Activated T-cell treated with anti-CD3 and anti-CD28 coated beads, Interleukin-2, amount 50 U/mL, for 48 hours (primary cell): ENCODE results near the gene CYB561.
A peak's percentile ranks its signal among the peaks of the same experiment; 100 is the strongest.

Source experiments
- DNase-seq, 2 experiments: peaks; one replicate each; pipeline ENCODE4 v3.0.0-alpha.2; 2020

CYB561 gene

DNA sequence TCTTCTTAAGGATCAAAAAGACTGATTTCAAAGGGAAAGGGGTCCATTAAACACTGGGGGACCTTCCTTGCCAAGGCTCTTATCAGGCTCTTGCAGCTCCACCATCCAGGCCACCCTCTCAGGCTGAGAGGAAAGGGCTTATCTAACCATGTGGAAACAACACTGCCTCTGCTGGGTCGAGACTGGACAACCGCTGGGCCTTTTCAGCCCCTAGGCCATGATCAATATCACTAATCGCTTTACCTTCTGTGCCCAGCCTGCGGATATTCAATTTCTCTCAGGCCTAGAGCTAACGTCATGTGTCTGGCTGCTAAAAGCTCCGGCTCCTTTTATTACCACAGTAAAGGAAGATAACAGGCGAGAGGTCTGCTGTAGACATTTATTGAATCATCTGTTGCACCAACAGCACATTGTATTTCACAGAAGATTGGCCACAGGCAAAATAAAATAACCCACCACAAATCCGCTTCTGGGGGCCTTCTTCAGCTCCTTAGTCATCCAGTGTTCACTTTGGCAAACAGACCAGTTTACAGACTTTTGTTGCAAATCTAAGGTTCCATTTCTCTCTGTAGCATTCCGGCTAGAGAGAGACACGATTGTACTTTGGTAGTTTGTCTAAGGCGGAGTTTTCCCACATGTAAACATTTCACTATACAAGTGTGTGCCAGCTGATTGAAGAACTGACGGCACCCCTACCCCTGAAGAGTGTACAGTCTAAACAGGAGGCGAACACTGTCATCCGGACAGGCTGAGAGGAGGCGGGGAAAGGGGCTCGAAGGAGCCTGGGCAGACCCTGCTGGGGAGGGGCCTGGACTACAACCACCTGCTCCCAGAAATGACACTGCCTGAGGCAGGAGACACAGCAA, 13.9 kb downstream of the CYB561 start:
- no peak for DNase-seq

DNA sequence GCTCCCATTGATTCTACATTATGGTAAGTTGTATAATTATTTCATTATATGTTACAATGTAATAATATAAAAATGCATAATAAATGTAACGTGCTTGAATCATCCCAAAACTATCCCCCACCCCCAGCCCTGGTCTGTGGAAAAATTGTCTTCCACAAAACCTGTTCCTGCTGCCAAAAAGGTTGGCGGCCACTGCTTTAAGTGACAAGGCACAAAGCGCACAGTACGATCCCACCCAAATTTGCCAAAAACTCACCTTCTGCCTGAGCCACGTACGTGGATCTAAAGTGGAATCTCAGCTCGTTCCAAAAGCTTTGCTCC, 14.5 kb downstream of the CYB561 start:
- no peak for DNase-seq

DNA sequence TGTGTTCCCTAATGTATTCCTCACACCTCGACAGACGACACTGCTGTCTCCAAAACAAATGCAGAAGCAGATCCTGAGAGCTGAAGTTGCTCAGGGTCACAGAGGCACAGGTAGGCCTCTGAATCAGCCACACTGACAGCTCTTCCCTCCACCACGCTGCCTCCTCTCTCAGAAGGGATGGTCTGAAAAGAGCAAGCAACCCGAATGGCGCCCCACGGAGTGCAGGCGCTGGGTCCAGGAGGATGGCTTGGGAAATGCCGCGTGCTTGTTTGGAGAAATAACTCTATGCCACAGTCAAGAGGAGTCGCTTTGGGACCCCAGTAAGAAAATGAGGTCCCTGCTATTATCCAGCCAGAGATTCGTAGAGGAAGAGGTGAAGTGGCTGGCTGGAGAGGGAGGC, 15.9 kb downstream of the CYB561 start:
- DNase-seq: no peak

DNA sequence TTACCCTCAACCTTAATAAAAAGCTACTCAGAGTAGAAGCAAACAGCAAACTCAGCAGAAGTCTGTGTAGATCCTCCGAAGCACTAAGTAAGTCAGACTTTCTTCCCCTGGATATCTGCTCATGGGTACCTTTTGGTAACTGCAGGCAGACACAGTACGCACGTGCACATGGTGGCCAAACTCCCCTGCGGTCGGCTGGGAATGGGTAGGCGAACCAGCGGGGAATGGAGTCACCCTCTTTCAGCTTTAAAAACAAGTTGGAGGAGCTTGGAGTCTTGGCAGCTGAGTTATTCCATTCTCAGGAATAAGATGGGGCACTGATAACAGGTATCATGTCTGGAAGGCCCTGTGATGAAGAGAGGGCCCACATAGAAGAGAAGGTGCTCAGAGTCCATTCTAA, 16.3 kb downstream of the CYB561 start:
- DNase-seq: no peak

DNA sequence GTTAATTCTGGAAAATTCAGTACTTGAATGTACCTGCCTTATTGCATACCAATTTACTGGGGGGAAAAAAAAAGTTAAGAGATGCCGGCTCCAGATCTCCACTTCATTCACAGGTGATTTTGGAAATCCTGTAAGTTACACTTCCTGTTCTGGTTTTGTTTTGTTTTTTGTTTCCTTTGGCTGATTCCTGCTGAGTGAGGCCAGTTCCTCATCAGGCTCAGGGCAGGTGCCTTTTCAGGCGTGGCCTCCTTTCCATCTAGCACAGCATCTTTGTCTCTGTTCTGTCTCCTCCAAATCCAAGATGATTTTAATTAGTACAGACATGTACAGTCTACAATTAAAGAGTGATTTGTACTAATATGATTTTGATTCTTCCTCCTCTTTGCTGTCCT, 19.2 kb downstream of the CYB561 start:
- DNase-seq: no peak

DNA sequence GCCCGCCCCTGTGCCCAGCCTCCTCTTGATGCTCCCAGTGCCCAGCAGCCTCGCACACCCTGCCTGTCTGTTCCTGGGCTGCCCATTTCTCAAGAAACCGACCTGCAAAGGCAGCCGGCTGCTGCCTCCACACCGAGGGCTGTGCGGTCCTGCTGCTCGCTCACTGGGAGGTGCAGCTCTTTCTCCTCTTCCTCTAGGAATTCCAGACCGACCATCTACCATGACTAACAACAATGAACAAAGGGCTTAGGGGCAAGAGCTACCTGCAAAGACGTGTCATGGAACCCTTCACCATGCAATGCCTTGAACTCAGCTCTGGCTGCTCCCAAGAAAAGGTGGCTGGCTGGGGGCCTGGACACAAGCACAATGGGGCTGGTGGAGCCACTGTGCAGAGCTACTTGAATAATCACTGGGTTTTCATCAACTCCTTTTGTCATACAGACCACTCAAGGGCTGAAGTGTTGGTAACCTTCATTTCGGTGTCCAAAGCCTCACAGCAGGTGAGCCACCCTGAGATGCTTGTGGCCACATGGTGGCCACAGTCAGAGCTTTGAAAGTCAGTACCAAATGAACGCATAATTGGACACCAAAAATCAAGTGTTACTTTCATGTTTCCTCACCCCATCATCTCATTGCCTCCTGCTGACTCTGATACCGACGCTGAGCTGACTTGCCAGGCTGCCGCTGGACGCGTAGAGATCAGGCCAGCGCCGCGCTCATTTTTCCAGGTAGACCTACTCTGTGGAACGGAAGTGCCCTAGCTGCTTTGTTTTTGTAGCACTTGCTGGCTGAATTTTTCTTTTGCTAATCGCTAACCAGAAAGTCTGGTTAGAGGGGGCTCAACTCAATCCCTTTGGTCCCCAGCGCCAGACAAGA, 19.8 kb downstream of the CYB561 start:
- no peak for DNase-seq

DNA sequence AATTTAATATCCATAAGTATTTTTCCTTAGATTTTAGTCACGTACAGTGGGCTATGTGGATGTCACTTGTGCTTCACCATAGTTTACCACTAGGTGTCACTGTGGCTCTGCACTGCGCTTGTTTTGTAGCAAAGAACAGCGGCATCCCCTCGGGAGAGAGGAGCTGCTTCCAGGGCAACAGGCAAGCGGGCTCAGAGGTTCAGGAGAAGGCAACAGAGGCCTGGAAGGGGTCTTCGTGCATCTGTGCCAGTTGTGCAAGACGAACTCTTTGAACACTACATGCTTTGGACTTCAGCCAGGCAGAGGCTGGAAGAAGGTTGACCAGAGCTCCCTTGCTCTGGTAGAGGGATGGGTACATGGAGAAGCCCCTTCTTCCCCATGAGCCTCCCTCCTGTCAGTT, 20.6 kb downstream of the CYB561 start:
- peak; percentile 78 to 80 for DNase-seq

DNA sequence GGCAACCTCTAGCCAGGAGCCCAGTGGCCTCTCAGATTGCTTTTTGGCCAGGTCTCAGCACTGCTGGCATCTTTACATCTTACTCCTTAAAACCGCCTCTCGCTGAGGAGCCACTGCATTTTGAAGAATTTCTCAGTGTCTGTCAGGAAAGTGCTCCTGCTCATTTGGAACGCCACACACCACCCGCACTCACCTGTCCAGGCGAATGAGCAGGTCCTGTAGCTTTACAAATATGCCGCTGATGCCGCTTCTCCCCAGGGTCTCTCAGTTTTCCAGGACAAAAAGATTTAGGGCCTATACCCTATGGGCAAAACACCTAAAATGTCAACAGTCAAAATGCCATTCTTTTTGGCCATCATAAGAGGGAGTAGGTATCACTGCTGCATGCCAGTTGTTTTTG, 22.1 kb downstream of the CYB561 start:
- DNase-seq: no peak

DNA sequence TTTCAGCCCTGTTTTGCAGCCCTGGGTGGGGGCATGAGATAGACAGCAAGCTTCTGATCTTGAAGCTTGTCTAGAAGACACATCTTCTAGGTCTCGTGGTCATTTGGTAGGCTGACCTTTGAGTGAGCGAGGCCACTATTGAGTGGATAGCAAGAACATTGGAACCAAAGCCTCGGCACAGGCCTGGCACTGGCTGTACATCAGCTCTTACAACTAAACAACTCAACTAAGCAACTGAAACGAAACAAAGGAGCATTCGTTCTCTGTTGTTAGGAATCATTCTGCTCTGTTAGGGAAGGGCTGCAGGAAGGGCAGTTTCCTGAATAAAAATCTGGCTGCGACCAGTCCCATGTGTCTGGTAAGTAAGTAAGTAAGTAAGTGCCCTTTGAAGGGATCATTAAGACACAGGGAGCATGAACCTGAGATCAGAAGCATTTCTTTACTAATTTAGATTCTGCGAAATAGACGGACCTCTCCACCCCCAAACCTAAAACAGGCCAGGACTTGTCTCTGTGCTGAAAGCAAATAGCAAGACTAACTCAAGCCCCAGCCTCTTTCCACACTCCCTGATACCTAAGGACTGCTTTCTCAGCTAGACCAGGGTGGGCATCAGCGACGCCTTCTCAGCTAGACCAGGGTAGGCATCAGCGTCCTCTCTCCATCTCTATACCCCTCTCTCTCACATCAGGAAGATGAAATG, 22.7 kb downstream of the CYB561 start:
- no peak for DNase-seq

DNA sequence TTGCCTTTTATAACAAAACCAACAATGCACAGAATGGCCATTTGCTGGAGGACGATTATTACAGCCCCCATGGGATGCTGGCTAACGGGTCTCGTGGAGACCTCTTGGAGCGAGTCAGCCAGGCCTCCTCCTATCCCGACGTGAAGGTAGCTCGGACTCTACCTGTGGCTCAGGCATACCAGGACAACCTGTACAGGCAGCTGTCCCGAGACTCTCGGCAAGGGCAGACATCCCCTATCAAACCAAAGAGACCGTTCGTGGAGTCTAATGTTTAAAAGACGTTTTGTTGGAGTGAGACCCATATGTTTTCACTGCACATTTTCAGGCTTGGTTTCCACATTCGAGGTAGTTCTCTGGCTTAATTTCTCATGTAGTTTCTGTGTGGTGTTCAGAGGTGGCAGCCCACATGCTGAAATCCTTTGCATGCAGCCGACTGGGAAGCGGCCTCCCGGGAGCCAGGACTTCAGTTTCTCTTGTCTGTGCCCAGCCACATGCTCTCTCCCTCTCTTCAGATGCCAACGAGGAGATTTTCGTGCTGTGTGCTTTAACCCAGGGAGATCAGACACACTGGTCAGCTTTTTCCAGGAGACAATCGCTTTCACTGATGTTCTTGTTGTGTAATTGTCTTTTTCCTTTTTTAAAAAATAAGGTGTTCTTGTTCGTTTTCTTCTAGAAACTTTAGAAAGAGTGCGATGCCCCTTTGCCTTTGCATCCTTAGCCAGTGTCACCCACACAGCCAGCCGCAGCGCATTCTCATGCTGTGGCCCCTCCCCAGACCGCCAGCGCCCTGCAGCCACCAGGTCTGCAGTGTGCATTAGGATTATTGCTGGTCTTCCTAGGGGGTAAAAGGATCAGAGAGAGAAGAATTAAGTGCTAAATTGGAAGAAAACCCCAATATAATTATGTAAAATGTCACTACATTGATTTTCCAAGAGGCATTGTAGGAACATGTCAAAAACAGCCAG, 24.1 kb downstream of the CYB561 start:
- no peak for DNase-seq

DNA sequence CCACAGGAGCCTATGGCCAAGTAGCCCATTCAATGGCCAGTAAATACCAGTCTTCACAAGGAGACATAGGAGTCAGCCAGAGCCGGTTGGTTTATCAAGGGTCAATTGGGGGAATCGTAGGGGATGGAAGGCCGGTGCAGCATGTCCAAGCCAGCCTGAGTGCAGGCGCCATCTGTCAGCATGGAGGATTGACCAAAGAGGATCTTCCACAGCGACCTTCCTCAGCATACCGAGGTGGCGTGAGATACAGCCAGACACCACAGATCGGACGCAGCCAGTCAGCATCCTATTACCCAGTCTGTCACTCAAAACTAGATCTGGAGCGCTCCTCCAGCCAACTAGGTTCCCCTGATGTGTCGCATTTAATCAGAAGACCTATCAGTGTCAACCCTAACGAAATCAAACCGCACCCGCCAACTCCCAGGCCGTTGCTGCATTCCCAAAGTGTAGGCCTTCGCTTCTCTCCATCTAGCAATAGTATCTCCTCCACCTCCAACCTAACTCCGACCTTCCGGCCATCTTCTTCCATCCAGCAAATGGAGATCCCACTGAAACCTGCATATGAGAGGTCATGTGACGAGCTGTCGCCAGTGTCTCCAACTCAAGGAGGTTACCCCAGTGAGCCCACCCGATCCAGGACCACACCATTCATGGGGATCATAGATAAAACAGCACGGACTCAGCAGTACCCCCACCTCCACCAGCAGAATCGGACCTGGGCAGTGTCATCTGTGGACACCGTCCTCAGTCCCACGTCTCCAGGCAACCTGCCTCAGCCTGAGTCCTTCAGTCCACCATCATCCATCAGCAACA, 25.0 kb downstream of the CYB561 start:
- DNase-seq: no peak

DNA sequence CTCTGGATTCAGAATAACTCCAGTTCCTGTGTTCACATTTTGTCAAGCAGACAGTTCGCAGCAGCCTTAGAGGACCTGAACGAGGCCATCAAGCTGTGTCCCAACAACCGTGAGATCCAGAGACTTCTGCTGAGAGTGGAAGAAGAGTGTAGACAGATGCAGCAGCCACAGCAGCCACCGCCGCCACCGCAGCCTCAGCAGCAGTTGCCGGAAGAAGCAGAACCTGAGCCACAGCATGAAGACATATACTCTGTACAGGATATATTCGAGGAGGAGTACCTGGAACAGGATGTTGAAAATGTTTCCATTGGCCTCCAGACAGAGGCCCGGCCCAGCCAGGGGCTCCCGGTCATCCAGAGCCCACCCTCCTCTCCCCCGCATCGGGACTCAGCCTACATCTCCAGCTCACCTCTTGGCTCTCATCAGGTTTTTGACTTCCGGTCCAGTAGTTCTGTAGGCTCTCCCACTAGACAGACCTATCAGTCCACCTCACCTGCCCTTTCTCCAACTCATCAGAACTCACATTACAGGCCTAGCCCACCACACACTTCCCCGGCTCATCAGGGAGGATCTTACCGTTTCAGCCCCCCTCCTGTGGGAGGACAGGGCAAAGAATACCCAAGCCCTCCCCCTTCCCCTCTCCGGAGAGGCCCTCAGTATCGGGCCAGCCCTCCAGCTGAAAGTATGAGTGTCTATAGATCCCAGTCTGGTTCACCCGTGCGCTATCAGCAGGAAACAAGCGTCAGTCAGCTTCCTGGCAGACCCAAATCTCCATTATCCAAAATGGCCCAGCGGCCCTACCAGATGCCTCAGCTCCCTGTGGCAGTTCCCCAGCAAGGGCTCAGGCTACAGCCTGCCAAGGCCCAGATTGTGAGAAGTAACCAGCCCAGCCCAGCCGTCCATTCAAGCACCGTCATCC, 25.9 kb downstream of the CYB561 start:
- peak in 1 of 2 experiments; percentile 57 for DNase-seq

DNA sequence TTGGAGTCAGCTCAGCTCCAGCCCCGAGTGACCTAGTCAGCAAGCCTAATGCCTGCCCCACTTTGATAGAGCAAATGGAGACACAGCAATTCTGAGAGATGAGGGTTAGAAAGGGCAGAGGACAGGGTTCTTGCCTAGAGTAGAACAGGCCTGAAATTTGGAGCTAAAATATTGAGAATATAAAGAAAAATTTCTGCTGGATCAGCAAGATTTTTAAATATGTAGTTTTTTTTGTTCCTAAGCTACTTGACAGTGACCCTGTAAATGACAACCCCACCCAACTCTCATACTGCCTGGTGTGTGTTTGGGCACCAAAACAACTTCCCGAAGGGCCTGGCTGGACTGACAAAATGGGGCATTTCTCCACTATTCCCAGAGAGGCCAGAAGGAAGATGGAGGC, 26.7 kb downstream of the CYB561 start:
- DNase-seq: no peak

DNA sequence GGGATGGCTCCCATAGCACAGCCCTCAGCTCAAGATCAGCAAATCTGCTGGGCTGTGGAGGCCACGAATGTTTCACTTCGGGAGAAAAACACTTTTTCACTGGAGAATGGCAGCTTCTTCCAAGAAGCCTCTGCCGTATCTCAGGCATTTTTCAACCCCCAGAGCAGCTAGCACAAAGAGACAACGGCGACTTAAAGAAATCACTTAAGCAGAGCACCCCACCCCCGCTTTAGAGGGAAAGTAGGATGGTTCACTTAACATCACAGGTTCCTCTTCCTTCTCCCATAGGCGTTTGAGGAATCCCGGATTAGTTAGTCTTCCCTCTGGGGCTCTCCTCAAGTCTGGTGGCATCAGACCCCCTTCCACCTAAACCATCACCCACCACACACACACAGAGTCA, 27.6 kb downstream of the CYB561 start:
- DNase-seq: no peak

DNA sequence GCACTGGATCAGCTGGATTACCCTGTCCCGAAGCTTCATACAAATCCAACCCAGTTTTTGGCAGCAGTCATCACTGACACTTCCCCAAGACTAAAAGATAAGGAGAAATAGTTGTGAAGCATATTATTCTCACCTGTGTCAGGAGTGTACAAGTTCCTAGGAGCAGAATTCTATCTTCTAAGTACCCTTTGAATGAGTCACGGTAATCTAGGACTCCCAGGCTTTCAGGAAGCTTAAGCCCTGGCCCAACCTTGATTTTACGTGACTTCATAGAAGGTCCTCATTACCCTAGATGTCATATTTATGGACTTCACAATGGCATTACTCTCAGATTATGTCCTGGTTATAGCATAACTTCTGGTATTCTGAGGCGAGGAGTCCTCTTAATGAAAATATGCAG, 31.9 kb downstream of the CYB561 start:
- no peak for DNase-seq

DNA sequence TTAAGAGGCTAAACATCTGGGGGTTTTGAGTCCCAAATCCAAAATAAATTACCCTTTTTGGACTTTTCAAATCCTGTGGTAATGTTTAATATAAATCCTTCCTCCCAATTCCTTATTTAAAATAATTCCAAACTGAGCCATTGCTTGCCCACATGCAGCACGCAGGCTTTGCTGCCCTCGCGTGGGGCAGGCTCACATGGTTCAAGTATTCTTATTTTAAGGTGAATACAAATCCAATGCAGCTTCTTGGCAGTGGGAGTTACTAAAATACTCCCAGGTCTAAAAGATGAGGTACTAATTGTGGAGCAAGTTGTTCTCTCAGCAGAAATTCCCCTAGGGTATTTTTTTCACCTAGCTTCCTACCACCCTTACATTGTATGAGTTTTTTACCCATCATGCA, 33.0 kb downstream of the CYB561 start:
- no peak for DNase-seq

DNA sequence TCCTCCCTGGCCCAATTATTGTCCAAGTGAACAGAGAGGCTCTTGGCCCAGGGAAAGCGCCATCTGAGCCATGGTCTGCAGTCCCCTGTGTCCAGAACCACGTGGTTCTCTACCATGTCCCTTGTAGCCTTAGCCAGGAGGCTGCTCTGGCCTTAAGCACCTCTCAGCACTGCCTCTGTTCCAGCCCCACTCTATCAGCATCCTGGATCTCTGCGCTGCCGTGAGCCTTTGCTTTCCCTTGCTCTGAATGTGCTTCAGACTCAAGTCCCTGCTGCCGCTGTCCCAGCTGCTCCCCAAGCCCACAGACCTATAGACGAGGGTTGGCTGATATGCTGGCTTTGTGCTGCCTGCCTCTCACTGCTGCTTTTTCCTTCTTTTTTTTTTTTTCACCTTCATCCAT, 33.9 kb downstream of the CYB561 start:
- DNase-seq: no peak

DNA sequence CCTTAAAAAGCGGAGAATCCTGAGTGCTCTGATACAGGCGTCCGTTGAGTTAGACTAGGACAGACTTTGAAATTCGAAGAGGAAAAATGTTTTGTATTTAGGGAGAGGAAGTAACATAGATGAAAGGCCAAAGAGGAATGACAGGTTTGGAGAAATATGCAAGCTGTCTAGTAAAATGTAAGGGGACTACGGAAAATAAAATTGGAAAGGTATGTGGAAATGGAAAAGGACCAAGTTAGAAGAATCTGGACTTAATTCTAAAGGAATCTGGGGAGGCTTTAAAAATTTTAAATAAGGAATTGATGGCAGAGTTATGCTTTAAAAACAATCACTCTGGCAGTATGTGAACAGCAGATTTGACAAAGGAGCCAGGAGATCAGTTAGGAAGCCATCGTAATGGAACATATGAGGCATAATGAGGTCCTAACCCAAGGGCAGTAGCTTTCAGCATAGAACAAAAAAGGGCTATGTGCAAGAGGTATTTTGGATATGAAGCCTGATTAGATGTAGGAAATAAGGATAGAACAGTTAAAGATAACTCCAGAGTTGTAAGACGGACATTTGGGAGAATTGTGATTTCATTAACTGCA, 38.3 kb downstream of the CYB561 start:
- no peak for DNase-seq

DNA sequence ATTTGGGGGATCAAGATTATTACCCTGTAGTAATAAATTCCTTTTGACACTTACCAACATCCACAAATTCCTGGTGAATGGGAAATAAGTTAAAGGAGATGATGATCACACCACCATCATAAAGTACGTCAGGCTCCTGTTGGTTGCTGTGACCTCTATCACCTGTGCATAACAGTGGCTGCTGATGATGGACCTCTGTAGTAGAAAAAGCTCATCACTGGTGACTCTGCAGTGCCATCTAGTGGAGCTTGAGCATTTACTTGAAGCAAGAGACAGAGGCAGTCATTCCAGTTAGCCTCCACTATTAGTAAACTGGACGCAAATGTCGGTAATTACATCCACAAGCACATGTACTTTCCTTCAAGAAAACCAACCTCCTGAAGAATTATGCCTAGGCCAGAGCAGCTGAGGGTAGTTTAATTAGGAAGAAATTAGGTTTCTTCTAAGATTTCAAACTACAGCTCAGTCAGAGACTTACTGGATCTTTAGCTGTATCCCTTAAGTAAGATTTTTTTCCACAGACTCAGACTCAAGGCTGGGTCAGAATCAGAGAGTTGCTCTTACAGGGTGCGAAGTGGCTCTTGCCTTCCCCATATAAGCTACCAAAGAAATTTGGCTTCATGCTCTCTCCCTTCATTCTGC, 39.3 kb downstream of the CYB561 start:
- DNase-seq: peak; percentile 66 to 71
